ENCODE data around the gene PRRX2. TPM values are rescaled to one million over a fixed set of nuclear protein-coding genes. Genes with fewer than 3 reads are reported as not detected.

PRRX2 gene
- total RNA-seq, 1 experiment from 2014 or later = not detected

DNA sequence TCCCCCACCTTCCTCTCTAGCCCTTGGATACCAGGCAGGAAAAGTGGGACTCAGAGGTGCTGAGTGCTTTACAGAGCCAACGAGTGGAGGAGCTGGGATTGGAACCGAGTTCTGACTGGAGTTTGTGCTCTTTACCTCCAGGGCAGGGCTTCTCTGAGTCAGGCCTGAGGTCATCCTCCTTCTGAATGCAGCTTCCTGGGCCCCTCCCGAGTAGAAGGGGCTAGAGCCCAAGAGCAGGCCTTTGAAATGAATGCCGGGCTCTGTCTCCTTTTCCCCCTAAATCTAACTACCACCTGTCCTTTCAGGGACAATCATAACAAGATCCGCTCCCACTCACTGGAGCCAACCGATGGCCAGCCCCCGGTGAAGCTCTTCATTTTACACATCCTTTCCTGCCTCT is 74.7 kb downstream of the PRRX2 start:
- H3K27me3 Mint-ChIP-seq (ENCODE audit: unreplicated experiment) = no peaks in the 10 kb centered on the region
- H3K27ac Mint-ChIP-seq (ENCODE audit: unreplicated experiment) = no peak overlapping the region
- intact Hi-C loops (cut with micrococcal nuclease; ENCODE audit: unreplicated experiment) = no loop called here
- H3K36me3 Mint-ChIP-seq (ENCODE audit: insufficient read depth, unreplicated experiment) = no peaks in the 10 kb centered on the region
- H3K4me1 Mint-ChIP-seq (ENCODE audit: low read depth, unreplicated experiment) = no peaks in the 10 kb centered on the region
- BruUV-seq (replicated peaks) = no TSS peak
- no peak for DNase-seq
- no peaks in the 10 kb centered on the region for H3K9me3 Mint-ChIP-seq (ENCODE audit: low read depth, unreplicated experiment)
- no peak overlapping the region for H3K4me3 Mint-ChIP-seq (ENCODE audit: low read depth, unreplicated experiment)
- CTCF ChIA-PET = no interaction called here
- TF ChIP-seq, protein P1, sequence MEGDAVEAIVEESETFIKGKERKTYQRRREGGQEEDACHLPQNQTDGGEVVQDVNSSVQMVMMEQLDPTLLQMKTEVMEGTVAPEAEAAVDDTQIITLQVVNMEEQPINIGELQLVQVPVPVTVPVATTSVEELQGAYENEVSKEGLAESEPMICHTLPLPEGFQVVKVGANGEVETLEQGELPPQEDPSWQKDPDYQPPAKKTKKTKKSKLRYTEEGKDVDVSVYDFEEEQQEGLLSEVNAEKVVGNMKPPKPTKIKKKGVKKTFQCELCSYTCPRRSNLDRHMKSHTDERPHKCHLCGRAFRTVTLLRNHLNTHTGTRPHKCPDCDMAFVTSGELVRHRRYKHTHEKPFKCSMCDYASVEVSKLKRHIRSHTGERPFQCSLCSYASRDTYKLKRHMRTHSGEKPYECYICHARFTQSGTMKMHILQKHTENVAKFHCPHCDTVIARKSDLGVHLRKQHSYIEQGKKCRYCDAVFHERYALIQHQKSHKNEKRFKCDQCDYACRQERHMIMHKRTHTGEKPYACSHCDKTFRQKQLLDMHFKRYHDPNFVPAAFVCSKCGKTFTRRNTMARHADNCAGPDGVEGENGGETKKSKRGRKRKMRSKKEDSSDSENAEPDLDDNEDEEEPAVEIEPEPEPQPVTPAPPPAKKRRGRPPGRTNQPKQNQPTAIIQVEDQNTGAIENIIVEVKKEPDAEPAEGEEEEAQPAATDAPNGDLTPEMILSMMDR (IDR thresholded peaks at IDR 0.05; ENCODE audit: unreplicated experiment) = no peak

- Mint-ChIP-seq H3K27ac (ENCODE audit: unreplicated experiment) (no peak overlapping the region), H3K36me3 (ENCODE audit: insufficient read depth, unreplicated experiment) (no peaks in the 10 kb centered on the region), H3K4me1 (ENCODE audit: low read depth, unreplicated experiment) (no peaks in the 10 kb centered on the region), H3K27me3 (ENCODE audit: unreplicated experiment) (no peaks in the 10 kb centered on the region), H3K9me3 (ENCODE audit: low read depth, unreplicated experiment) (no peaks in the 10 kb centered on the region), H3K4me3 (ENCODE audit: low read depth, unreplicated experiment) (no peak overlapping the region)
- no peak for DNase-seq
- no TSS peak for BruUV-seq (replicated peaks)
- intact Hi-C loops (cut with micrococcal nuclease; ENCODE audit: unreplicated experiment) = no loop called here
- TF ChIP-seq, protein P1 (IDR thresholded peaks at IDR 0.05; ENCODE audit: unreplicated experiment) = no peak
- CTCF ChIA-PET = no interaction called here
Observed at GRCh38 chr9:129740666-129741464, 75.4 kb downstream of the PRRX2 start.

- no peak overlapping the region for H3K4me3 Mint-ChIP-seq (ENCODE audit: low read depth, unreplicated experiment)
- no peaks in the 10 kb centered on the region for H3K9me3 Mint-ChIP-seq (ENCODE audit: low read depth, unreplicated experiment)
- H3K36me3 Mint-ChIP-seq (ENCODE audit: insufficient read depth, unreplicated experiment) = no peaks in the 10 kb centered on the region
- TF ChIP-seq, protein P1 (IDR thresholded peaks at IDR 0.05; ENCODE audit: unreplicated experiment) = no peak
- no TSS peak for BruUV-seq (replicated peaks)
- DNase-seq = no peak
- no peak overlapping the region for H3K27ac Mint-ChIP-seq (ENCODE audit: unreplicated experiment)
- CTCF ChIA-PET = no interaction called here
- intact Hi-C loops (cut with micrococcal nuclease; ENCODE audit: unreplicated experiment) = no loop called here
- H3K27me3 Mint-ChIP-seq (ENCODE audit: unreplicated experiment) = no peaks in the 10 kb centered on the region
- no peaks in the 10 kb centered on the region for H3K4me1 Mint-ChIP-seq (ENCODE audit: low read depth, unreplicated experiment)
Observed at GRCh38 chr9:129745200-129745599, 79.8 kb downstream of the PRRX2 start.

DNA sequence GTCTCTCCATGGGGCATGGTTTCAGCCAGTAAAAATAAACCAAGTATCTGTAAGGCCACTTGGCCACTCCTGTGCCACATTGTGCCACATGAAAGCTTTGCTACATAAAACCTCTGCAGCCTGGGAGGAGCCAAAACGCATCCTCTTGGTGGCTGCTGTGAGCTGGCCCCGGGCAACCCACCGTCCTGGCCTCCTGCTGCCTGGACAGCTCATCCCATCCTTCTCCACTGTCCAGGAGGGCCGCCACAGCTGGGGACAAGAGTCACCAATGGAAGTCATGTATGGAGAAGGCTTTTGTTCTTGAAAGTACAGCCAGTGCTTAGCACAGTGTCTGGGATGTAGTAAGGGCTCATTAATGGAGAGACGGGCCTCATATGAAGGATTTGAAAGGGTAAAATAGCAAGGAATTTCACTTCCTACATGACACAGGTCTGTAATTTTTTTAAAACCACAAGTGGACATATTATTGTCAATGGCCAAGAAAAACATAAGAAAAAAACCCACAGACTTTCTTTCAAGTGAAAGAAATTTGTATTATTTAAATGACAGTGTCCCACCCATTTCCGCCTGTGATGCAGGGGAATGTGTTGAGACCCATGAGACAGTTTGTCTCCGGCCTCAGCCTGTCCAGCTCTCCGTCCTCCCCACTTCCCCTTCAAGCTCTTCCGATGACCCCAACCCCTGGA is 80.8 kb downstream of the PRRX2 start:
- no peak for DNase-seq
- BruUV-seq (replicated peaks) = no TSS peak
- TF ChIP-seq, protein P1 (IDR thresholded peaks at IDR 0.05; ENCODE audit: unreplicated experiment) = no peak
- Mint-ChIP-seq H3K4me3 (ENCODE audit: low read depth, unreplicated experiment) (no peak overlapping the region), H3K27me3 (ENCODE audit: unreplicated experiment) (no peaks in the 10 kb centered on the region), H3K4me1 (ENCODE audit: low read depth, unreplicated experiment) (no peaks in the 10 kb centered on the region), H3K9me3 (ENCODE audit: low read depth, unreplicated experiment) (no peaks in the 10 kb centered on the region), H3K36me3 (ENCODE audit: insufficient read depth, unreplicated experiment) (no peaks in the 10 kb centered on the region), H3K27ac (ENCODE audit: unreplicated experiment) (no peak overlapping the region)
- intact Hi-C loops (cut with micrococcal nuclease; ENCODE audit: unreplicated experiment) = no loop called here
- CTCF ChIA-PET = no interaction called here
